Activated T-helper 17 cell treated with anti-CD3 and anti-CD28 coated beads, Interleukin-2, amount 50 U/mL, for 72 hours (primary cell): ENCODE measurements around the gene PFN4. TPM values are rescaled to one million over a fixed set of nuclear protein-coding genes. Genes with fewer than 3 reads are reported as not detected.
A peak's percentile ranks its signal among the peaks of the same experiment; 100 is the strongest.

Experiments
- ATAC-seq: fragments of 150-1000 bp; cut with Tn5 transposase; replicated peaks from 2 replicates; pipeline ENCODE4 v1.10.0; 2021; ENCODE audit warnings: mild to moderate bottlenecking, moderate library complexity
- H3K27ac Mint-ChIP-seq: one replicate; pipeline ENCODE4 v1.8.0; 2022; ENCODE audit warnings: mixed read lengths
- H3K27me3 Mint-ChIP-seq: one replicate; pipeline ENCODE4 v1.8.0; 2022; ENCODE audit warnings: mixed read lengths
- H3K36me3 Mint-ChIP-seq: one replicate; pipeline ENCODE4 v1.8.0; 2022; ENCODE audit warnings: low read depth, mild to moderate bottlenecking, mixed read lengths
- H3K4me1 Mint-ChIP-seq: one replicate; pipeline ENCODE4 v1.8.0; 2022; ENCODE audit warnings: mixed read lengths
- H3K4me3 Mint-ChIP-seq: one replicate; pipeline ENCODE4 v1.8.0; 2022; ENCODE audit warnings: mild to moderate bottlenecking, mixed read lengths
- H3K9me3 Mint-ChIP-seq: one replicate; pipeline ENCODE4 v1.8.0; 2022; ENCODE audit warnings: mixed read lengths
- total RNA-seq, 2 donors: library from RNA; stranded (reverse); gene quantifications; one replicate each; pipeline ENCODE4 v1.2.3, GENCODE V29; 2022

PFN4 gene
- total RNA-seq, 2 donors from 2014 or later, result 0.82 TPM; not detected in 1

DNA sequence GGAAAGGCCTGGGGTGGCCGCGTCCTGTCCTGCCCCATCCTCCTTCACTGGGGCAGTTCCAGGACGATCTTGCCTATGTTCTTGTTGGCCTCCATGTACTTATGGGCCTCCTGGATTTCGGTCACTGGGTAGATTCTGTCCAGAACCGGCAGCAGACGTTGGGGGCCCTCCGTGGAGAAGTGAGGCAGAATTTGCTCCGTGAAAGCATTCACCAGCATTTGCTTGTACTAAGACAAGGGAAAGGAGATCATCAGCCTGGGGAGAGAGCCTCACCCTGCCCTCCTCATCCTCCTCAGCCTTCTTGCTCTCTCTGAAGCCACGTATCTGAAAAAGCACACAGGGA is 45.6 kb downstream of the PFN4 start:
- peaks cover 47% of the 10 kb centered on the region for H3K36me3 Mint-ChIP-seq
- no peaks in the 10 kb centered on the region for H3K9me3 Mint-ChIP-seq
- H3K4me3 Mint-ChIP-seq, result peak overlapping the region; percentile 86
- no peak for ATAC-seq
- no peaks in the 10 kb centered on the region for H3K27me3 Mint-ChIP-seq
- H3K4me1 Mint-ChIP-seq, result peaks cover 22% of the 10 kb centered on the region
- peak overlapping the region; percentile 83 for H3K27ac Mint-ChIP-seq

DNA sequence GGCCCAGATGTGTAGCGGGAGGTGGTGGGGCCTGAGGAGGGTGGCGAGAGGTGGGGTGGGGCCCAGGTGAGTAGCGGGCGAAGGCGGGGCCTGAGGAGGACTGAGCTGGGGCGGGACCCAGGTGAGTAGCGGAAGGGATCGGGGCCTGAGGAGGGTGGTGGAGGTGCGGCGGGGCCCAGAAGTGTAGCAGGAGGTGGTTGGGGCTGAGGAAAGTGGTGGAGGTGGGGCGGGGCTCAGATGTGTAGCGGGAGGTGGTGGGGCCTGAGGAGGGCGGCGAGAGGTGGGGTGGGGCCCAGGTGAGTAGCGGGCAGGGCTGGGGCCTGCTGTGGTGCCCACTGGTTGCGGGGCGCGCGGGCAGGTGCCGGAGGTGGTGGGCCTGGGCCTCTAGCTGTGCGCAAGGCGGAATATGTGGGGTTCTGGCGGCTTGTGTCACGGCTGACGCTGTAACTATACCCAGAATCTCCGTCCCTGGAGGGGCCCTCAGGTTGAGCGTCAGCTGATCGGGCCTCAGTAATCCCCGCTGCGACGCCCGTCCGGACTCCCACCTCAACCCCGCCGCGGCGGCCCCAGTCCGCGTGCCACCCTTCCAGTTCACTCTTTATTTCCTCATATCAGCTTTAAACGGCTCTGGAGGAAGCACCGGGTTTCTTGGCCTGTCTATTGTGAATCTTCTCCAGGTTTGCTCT is 46.1 kb downstream of the PFN4 start:
- no peaks in the 10 kb centered on the region for H3K27me3 Mint-ChIP-seq

GRCh38 chr2:24075915-24076848 is 47.0 kb downstream of the PFN4 start, which contains the start of gene SF3B6:
SF3B6 (minus strand) TSS chr2:24076326; CDS start chr2:24076229, 97 bp downstream.
- no peaks in the 10 kb centered on the region for H3K27me3 Mint-ChIP-seq
- H3K4me1 Mint-ChIP-seq, result peaks cover 28% of the 10 kb centered on the region
- H3K27ac Mint-ChIP-seq, result peak within 1 kb of the TSS; percentile 83
- peak; percentile 92 for ATAC-seq
- no peaks in the 10 kb centered on the region for H3K9me3 Mint-ChIP-seq
- peaks cover 47% of the 10 kb centered on the region for H3K36me3 Mint-ChIP-seq
- H3K4me3 Mint-ChIP-seq, result peak within 1 kb of the TSS; percentile 86

More for the DNA sequence above, 46.1 kb downstream of the PFN4 start:
- no peaks in the 10 kb centered on the region for H3K9me3 Mint-ChIP-seq
- H3K27ac Mint-ChIP-seq, result peak overlapping the region; percentile 83
- ATAC-seq, result peak; percentile 28
- peak overlapping the region; percentile 86 for H3K4me3 Mint-ChIP-seq
- peaks cover 47% of the 10 kb centered on the region for H3K36me3 Mint-ChIP-seq
- peaks cover 28% of the 10 kb centered on the region for H3K4me1 Mint-ChIP-seq

DNA sequence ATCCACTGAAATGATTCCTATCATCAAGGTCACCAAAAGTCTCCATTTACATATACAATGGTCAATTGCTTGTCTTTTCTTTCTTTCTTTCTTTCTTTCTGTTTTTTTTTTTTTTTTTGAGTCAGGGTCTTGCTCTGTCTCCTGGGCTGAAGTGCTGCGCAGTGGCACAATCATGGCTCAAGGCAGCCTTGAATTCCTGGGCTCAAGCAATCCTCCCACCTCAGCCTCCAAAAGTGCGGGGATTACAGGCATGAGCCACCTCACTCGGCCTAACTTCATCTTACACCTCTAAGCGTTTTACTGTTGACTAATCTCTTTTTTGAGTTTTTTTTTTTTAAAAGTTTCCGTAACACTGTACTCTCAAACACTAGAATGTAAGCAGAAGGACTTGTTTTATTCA is 47.9 kb downstream of the PFN4 start:
- ATAC-seq, result no peak
- Mint-ChIP-seq H3K27ac (peak overlapping the region; percentile 83), H3K4me3 (peak overlapping the region; percentile 86), H3K9me3 (no peaks in the 10 kb centered on the region), H3K36me3 (peaks cover 50% of the 10 kb centered on the region), H3K27me3 (no peaks in the 10 kb centered on the region), H3K4me1 (peaks cover 28% of the 10 kb centered on the region)

DNA sequence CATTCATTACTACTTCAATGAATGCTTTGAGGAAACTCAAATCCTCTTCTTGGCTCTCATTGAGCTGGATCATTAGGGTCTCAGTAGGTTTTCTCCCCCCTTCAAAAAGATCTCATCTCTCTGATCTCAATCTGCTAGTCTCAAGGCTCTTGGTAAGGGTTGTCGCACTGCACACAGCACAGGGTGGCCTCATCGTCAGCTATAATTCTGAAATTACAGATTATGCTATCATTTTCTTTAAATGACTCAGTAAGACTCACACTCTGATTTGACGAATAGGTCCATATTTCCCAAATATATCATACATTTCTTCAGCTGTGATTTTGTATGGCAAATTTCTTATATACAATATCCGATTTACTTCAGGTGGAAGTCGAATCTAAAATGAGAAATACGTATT is 49.3 kb downstream of the PFN4 start:
- Mint-ChIP-seq H3K9me3 (no peaks in the 10 kb centered on the region), H3K27me3 (no peaks in the 10 kb centered on the region), H3K27ac (peak overlapping the region; percentile 83), H3K4me3 (peak overlapping the region; percentile 86), H3K4me1 (peaks cover 28% of the 10 kb centered on the region), H3K36me3 (peaks cover 64% of the 10 kb centered on the region)
- no peak for ATAC-seq

DNA sequence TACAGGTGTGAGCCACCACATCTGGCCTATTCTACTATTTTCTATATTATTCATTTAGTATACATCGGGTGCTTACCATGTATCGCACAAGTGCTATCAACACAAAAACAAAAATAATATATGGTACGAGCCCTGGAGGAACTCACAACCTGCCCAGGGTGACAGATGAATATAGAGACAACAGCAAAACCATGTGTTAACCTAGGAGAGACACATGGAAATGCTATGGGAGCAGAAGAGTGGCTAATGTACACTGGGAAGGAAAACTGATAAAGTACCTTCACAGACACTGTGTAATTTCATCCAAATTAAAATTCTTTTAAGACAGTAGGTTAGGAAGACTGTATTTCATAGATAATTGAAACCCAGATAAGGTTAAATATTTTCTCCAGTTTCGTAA is 50.9 kb downstream of the PFN4 start:
- H3K36me3 Mint-ChIP-seq, result peaks cover 80% of the 10 kb centered on the region
- no peak overlapping the region for H3K4me3 Mint-ChIP-seq
- no peak for ATAC-seq
- no peaks in the 10 kb centered on the region for H3K27me3 Mint-ChIP-seq
- H3K9me3 Mint-ChIP-seq, result no peaks in the 10 kb centered on the region
- no peak overlapping the region for H3K27ac Mint-ChIP-seq
- H3K4me1 Mint-ChIP-seq, result peaks cover 28% of the 10 kb centered on the region

DNA sequence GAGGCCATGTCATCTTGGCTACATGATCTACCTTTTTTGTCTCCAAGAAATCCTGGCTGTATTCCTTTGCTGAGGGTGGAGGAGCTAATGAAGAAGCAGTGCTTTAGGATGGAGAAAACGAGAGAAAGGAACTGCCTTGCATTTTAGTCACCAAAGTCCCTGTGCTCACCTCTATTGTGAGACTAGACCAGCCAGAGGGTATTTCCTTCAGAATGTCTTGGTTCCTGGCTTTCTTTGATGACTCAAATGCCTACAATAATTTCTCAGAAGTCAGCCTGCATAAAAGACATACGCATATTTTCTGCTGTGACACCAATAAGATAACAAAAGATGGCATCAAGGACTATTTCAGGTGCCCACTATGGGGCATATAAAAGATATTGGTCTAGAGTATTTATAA is 57.8 kb downstream of the PFN4 start:
- Mint-ChIP-seq H3K4me3 (no peak overlapping the region), H3K4me1 (peaks cover 3% of the 10 kb centered on the region), H3K27me3 (no peaks in the 10 kb centered on the region), H3K27ac (no peak overlapping the region), H3K36me3 (peaks cover 40% of the 10 kb centered on the region), H3K9me3 (no peaks in the 10 kb centered on the region)
- ATAC-seq, result peak; percentile 81

Other genes starting within 250 kb of the PFN4 start
- gene ATAD2B, start 196.2 kb downstream of the PFN4 start, total RNA-seq, result 10 to 100 TPM; 11.6 to 12.4 TPM
- 10 to 100 TPM in 1 of 2 donors, 1 to 10 TPM in 1; 9.7 to 12.2 TPM for gene UBXN2A, start 182.9 kb downstream of the PFN4 start, total RNA-seq
- not detected for gene MFSD2B, start 113.2 kb downstream of the PFN4 start, total RNA-seq
- gene WDCP, start 75.9 kb downstream of the PFN4 start, total RNA-seq, result 10 to 100 TPM; 19.0 to 25.0 TPM
- 1 to 10 TPM; 1.2 to 1.8 TPM for gene FKBP1B, start 73.6 kb downstream of the PFN4 start, total RNA-seq
- 100 to 1,000 TPM; 121 to 146 TPM for gene SF3B6, start 47.0 kb downstream of the PFN4 start, total RNA-seq
- 1 to 10 TPM; 2.7 to 3.0 TPM for gene TP53I3, start 38.5 kb downstream of the PFN4 start, total RNA-seq
- 10 to 100 TPM in 1 of 2 donors, 1 to 10 TPM in 1; 7.0 to 15.6 TPM for gene FAM228B, start 135 bp upstream of the PFN4 start, total RNA-seq
- under 1 TPM in 1 of 2 donors, not detected in 1; 0.48 TPM for gene FAM228A, start 51.7 kb upstream of the PFN4 start, total RNA-seq
- gene ITSN2, start 237.2 kb upstream of the PFN4 start, total RNA-seq, result 10 to 100 TPM; 45.6 to 64.6 TPM